H1 (cell line): ENCODE data around the gene EPN3. TPM values are rescaled to one million over a fixed set of nuclear protein-coding genes. Genes with fewer than 3 reads are reported as not detected.

Source experiments
- CTCF ChIA-PET: fragments of 300-600 bp; sonication (Branson Sonifier 250); formaldehyde crosslinking; loops from one replicate; lab custom pipeline; 2021; ENCODE audit not compliant: partially characterized antibody; lab: Charles Lee
- POLR2A ChIA-PET: fragments of 300-600 bp; sonication (Branson Sonifier 250); formaldehyde crosslinking; loops from one replicate; lab custom pipeline; 2021; ENCODE audit warnings: inconsistent platforms; ENCODE audit not compliant: partially characterized antibody; lab: Charles Lee
- DNase-seq, 2 experiments: peaks; one replicate each; pipeline versions ENCODE4 v3.0.0 to v3.0.0-alpha.2; 2010 to 2022; ENCODE audit warnings: low spot score in 2 of 2, low read depth in 1 of 2, mixed read lengths in 1 of 2
- FAIRE-seq: peaks from 2 replicates; lab custom pipeline; 2011; peaks lifted over from hg19 to GRCh38; lab: Jason Lieb, UNC
- H2AFZ ChIP-seq: 2 replicates; pipeline ENCODE4 v1.8.1; 2012; ENCODE audit warnings: low read length, inconsistent platforms
- H2AK5ac ChIP-seq: 2 replicates; pipeline ENCODE4 v1.6.1; 2013; ENCODE audit warnings: low read depth, low read length
- H2BK120ac ChIP-seq: replicated peaks from 2 replicates; pipeline ENCODE3; 2013; ENCODE audit warnings: low read depth, low read length, inconsistent platforms
- H2BK12ac ChIP-seq: 2 replicates; pipeline ENCODE4 v1.6.1; 2013; ENCODE audit warnings: low read depth, low read length
- H2BK15ac ChIP-seq: 2 replicates; pipeline ENCODE4 v1.6.1; 2013; ENCODE audit warnings: low read length
- H2BK20ac ChIP-seq: 2 replicates; pipeline ENCODE4 v1.6.1; 2013; ENCODE audit warnings: low read length
- H2BK5ac ChIP-seq: 2 replicates; pipeline ENCODE4 v1.6.1; 2013; ENCODE audit warnings: low read depth, low read length
- H3K14ac ChIP-seq: 2 replicates; pipeline ENCODE4 v1.6.1; 2013; ENCODE audit warnings: inconsistent platforms; ENCODE audit not compliant: insufficient read length
- H3K18ac ChIP-seq: 2 replicates; pipeline ENCODE4 v1.6.1; 2013; ENCODE audit warnings: low read length; ENCODE audit errors: extremely low read depth
- H3K23ac ChIP-seq: 2 replicates; pipeline ENCODE4 v1.6.1; 2013; ENCODE audit warnings: inconsistent platforms; ENCODE audit not compliant: insufficient read length
- H3K23me2 ChIP-seq: 2 replicates; pipeline ENCODE4 v1.6.1; 2013; ENCODE audit warnings: low read depth, low read length
- H3K27ac ChIP-seq: 2 replicates; pipeline ENCODE4 v1.6.1; 2011; ENCODE audit warnings: low read depth, low read length, inconsistent platforms
- H3K27me3 ChIP-seq, 4 experiments: replicated peaks in 1 of 4; 1 replicate in 1 of 4; 2 replicates in 3 of 4; pipeline versions ENCODE4 v1.6.1 to v1.8.1; 2011 to 2013; ENCODE audit warnings: low read length in 3 of 4, mild to moderate bottlenecking in 3 of 4, inconsistent platforms in 2 of 4, mixed read lengths in 2 of 4, moderate library complexity in 1 of 4; ENCODE audit not compliant: control insufficient read depth in 3 of 4, insufficient read depth in 3 of 4; ENCODE audit errors: extremely low read depth in 1 of 4
- H3K36me3 ChIP-seq, 4 experiments: 2 replicates each; pipeline versions ENCODE4 v1.6.1 to v1.8.1; 2011 to 2013; ENCODE audit warnings: mild to moderate bottlenecking in 4 of 4, low read length in 3 of 4, moderate library complexity in 2 of 4, control low read depth in 1 of 4, inconsistent platforms in 1 of 4; ENCODE audit not compliant: insufficient read depth in 4 of 4, control insufficient read depth in 2 of 4
- H3K4ac ChIP-seq: replicated peaks from 2 replicates; pipeline ENCODE3; 2013; ENCODE audit warnings: low read length, low read depth, mixed read lengths, inconsistent platforms; ENCODE audit not compliant: insufficient read length
- H3K4me1 ChIP-seq, 4 experiments: replicated peaks in 1 of 4; 1 replicate in 1 of 4; 2 replicates in 3 of 4; pipeline versions ENCODE4 v1.6.1 to v1.8.1; 2011 to 2013; ENCODE audit warnings: low read length in 3 of 4, inconsistent platforms in 2 of 4, mixed read lengths in 1 of 4; ENCODE audit not compliant: insufficient read depth in 4 of 4, control insufficient read depth in 3 of 4
- H3K4me2 ChIP-seq, 2 experiments: 2 replicates each; pipeline versions ENCODE4 v1.6.1 to v1.8.1; 2011 to 2013; ENCODE audit warnings: low read depth in 2 of 2, low read length in 2 of 2, control low read depth in 1 of 2, inconsistent platforms in 1 of 2, mild to moderate bottlenecking in 1 of 2; ENCODE audit not compliant: insufficient read depth in 1 of 2
- H3K4me3 ChIP-seq, 4 experiments: fragments of 200-600, 300-600 bp in 1 of 4; sonication (generic), shearing (Covaris generic), sonication (Bioruptor Twin) in 1 of 4; 2 replicates each; pipeline versions ENCODE4 v1.5.1 to v1.8.1; 2011 to 2016; ENCODE audit warnings: low read length in 4 of 4, low read depth in 3 of 4, control low read depth in 2 of 4, inconsistent platforms in 2 of 4, mild to moderate bottlenecking in 2 of 4, mixed read lengths in 1 of 4, moderate library complexity in 1 of 4; ENCODE audit not compliant: insufficient read depth in 2 of 4; ENCODE audit errors: extremely low read depth in 1 of 4
- H3K56ac ChIP-seq: replicated peaks from 2 replicates; pipeline ENCODE3; 2013; ENCODE audit warnings: low read depth, mild to moderate bottlenecking, mixed read lengths, low read length, inconsistent platforms; ENCODE audit not compliant: insufficient read length
- H3K79me1 ChIP-seq: 2 replicates; pipeline ENCODE4 v1.6.1; 2013; ENCODE audit warnings: low read depth, low read length, control low read depth
- H3K79me2 ChIP-seq, 2 experiments: 2 replicates each; pipeline versions ENCODE4 v1.6.1 to v1.8.1; 2012 to 2013; ENCODE audit warnings: low read length in 2 of 2, mild to moderate bottlenecking in 2 of 2, inconsistent platforms in 1 of 2; ENCODE audit not compliant: insufficient read depth in 2 of 2, control insufficient read depth in 1 of 2
- H3K9ac ChIP-seq, 4 experiments: replicated peaks in 1 of 4; 1 replicate in 1 of 4; 2 replicates in 3 of 4; pipeline versions ENCODE4 v1.6.1 to v1.8.1; 2011 to 2013; ENCODE audit warnings: low read depth in 3 of 4, low read length in 3 of 4, control low read depth in 2 of 4, mild to moderate bottlenecking in 2 of 4, moderate library complexity in 2 of 4, inconsistent platforms in 1 of 4; ENCODE audit errors: extremely low read depth in 1 of 4
- H3K9me3 ChIP-seq, 2 experiments: 2 replicates each; pipeline versions ENCODE4 v1.6.1 to v1.8.1; 2012 to 2013; ENCODE audit warnings: mild to moderate bottlenecking in 2 of 2, moderate library complexity in 2 of 2, control low read depth in 1 of 2, inconsistent platforms in 1 of 2, low read depth in 1 of 2, low read length in 1 of 2, mixed read lengths in 1 of 2; ENCODE audit not compliant: insufficient read depth in 2 of 2
- H4K20me1 ChIP-seq, 2 experiments: replicated peaks in 1 of 2; 2 replicates each; pipeline versions ENCODE3 to v1.8.1; 2011 to 2013; ENCODE audit warnings: inconsistent platforms in 2 of 2, low read length in 2 of 2, mild to moderate bottlenecking in 1 of 2; ENCODE audit not compliant: insufficient read depth in 2 of 2, control insufficient read depth in 1 of 2
- H4K5ac ChIP-seq: 2 replicates; pipeline ENCODE4 v1.6.1; 2013; ENCODE audit warnings: low read length, low read depth, mixed read lengths, inconsistent platforms; ENCODE audit not compliant: insufficient read length
- H4K8ac ChIP-seq: 2 replicates; pipeline ENCODE4 v1.8.0; 2013; ENCODE audit warnings: mild to moderate bottlenecking, moderate library complexity, low read length, inconsistent platforms; ENCODE audit not compliant: insufficient read depth; ENCODE audit errors: extremely low read depth
- H4K91ac ChIP-seq: replicated peaks from 2 replicates; pipeline ENCODE3; 2013; ENCODE audit warnings: low read length, mixed read lengths, inconsistent platforms; ENCODE audit not compliant: insufficient read length
- BACH1 ChIP-seq: IDR thresholded peaks from 2 replicates; pipeline ENCODE4 v1.6.1; 2012; ENCODE audit warnings: low read length, improper control_type of control experiment
- CBX5 ChIP-seq: fragments of 300-800, 300-1000 bp; sonication (generic); IDR thresholded peaks from 2 replicates; pipeline ENCODE4 v1.7.1; 2016; ENCODE audit warnings: antibody characterized with exemption, low read length, low read depth
- EP300 ChIP-seq, 2 experiments: IDR thresholded peaks; 1 replicate in 1 of 2; 2 replicates in 1 of 2; pipeline ENCODE4 v1.6.1; 2011 to 2012; ENCODE audit warnings: low read depth in 2 of 2, low read length in 2 of 2, mild to moderate bottlenecking in 2 of 2, borderline replicate concordance in 1 of 2, inconsistent platforms in 1 of 2, moderate library complexity in 1 of 2
- GABPA ChIP-seq: IDR thresholded peaks from 2 replicates; pipeline ENCODE4 v1.6.1; 2011; ENCODE audit warnings: mild to moderate bottlenecking, low read length, moderate library complexity, borderline replicate concordance; ENCODE audit not compliant: insufficient read depth
- KDM4A ChIP-seq: IDR thresholded peaks from one replicate; pipeline ENCODE4 v1.7.1; 2012; ENCODE audit warnings: low read depth, mild to moderate bottlenecking, moderate library complexity, low read length, inconsistent platforms; ENCODE audit not compliant: severe bottlenecking
- PHF8 ChIP-seq: fragments of 200-600 bp; sonication (generic); conservative IDR thresholded peaks from 2 replicates; pipeline ENCODE4 v1.7.1; 2012; ENCODE audit warnings: low read depth, mild to moderate bottlenecking, inconsistent platforms, low read length, moderate library complexity
- POU5F1 ChIP-seq: IDR thresholded peaks from 2 replicates; pipeline ENCODE4 v1.6.1; 2011; ENCODE audit warnings: low read depth, mild to moderate bottlenecking, low read length, moderate library complexity
- SAP30 ChIP-seq: fragments of 300-600 bp; sonication (generic); IDR thresholded peaks from 2 replicates; pipeline ENCODE4 v1.7.1; 2012; ENCODE audit warnings: low read length, moderate library complexity, mild to moderate bottlenecking, inconsistent platforms; ENCODE audit not compliant: insufficient read depth, insufficient replicate concordance
- SIN3A ChIP-seq, 2 experiments: IDR thresholded peaks in 1 of 2; conservative IDR thresholded peaks in 1 of 2; 2 replicates each; pipeline ENCODE4 v1.6.1; 2011 to 2012; ENCODE audit warnings: low read length in 2 of 2, improper control_type of control experiment in 1 of 2, low read depth in 1 of 2, mild to moderate bottlenecking in 1 of 2
- SP1 ChIP-seq: IDR thresholded peaks from 2 replicates; pipeline ENCODE4 v1.6.1; 2011; ENCODE audit warnings: low read depth, low read length
- SP2 ChIP-seq: IDR thresholded peaks from 2 replicates; pipeline ENCODE4 v1.6.1; 2012; ENCODE audit warnings: mild to moderate bottlenecking, low read length, inconsistent platforms
- WGBS, 2 experiments: shearing (Covaris generic) in 1 of 2; methylation state at CpG; one replicate each; pipeline versions ENCODE4 v1.1.6 to v1.1.7; 2013 to 2015; ENCODE audit warnings: low lambda C conversion rate in 2 of 2, mixed read lengths in 2 of 2, inconsistent platforms in 1 of 2, low coverage in 1 of 2, missing lambda C conversion rate in 1 of 2; ENCODE audit not compliant: insufficient replicate concordance in 2 of 2, insufficient coverage in 1 of 2, insufficient read length in 1 of 2; ENCODE audit errors: extremely low coverage in 1 of 2, missing lambda C conversion rate in 1 of 2; 5-methylcytosine and 5-hydroxymethylcytosine counted together
- polyA plus RNA-seq, 7 experiments: library from polyadenylated mRNA; depleted of rRNA in 3 of 7; stranded (reverse) in 5 of 7; unstranded in 2 of 7; fragments of >200 nt in 5 of 7; fragments of 200-250 nt in 2 of 7; gene quantifications; 1 replicate in 5 of 7; 2 replicates in 1 of 7; 4 replicates in 1 of 7; pipeline versions ENCODE4 v1.2.1 to v1.2.3, GENCODE V29; 2011 to 2013; ENCODE audit warnings: missing spikeins in 2 of 7, mixed read lengths in 2 of 7
- total RNA-seq: library from RNA; stranded (reverse); fragmentation: NEBNext Ultra II Directional; extraction: Animal tissue kit (Norgen Biotek cat#: 25700); gene quantifications from 2 replicates; pipeline ENCODE4 v1.2.1, GENCODE V29; 2021

EPN3 gene
- total and polyA plus RNA-seq, 2 of the 8 experiments (the other 6 are each of a cell fraction or from before 2014, with no cell fraction given): 6.7 to 7.9 TPM

DNA sequence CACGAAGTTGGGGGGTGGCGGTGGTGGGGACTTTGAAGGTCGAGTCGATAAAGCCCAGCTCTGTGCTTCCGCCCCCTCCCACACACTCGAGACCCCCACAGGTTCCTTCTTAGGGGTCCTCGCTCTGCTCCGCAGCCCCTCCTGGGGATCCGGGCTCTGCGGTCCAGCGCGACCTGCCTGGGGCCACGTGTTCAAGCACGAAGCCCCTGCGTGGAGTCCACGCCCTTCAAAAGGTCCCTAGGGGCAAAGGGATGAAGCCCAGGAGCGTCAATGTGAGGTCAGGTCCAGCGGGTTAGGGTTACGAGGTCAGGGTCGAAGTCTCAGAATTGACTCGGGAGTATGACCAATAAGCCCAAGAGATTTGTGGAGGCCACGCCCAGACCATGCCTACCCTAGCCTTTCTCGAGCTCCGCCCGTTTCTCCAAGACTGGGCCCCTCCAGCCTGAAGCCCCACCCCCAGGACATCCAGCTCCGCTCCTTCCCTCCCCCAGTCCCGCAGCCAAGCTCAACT, 27.2 kb downstream of the EPN3 start:
- peak overlapping the region; percentile 2 for H3K4ac ChIP-seq
- peak; percentile 63 for FAIRE-seq
- no peak overlapping the region for H4K5ac ChIP-seq
- H3K23me2 ChIP-seq: peaks cover 17% of the 10 kb centered on the region; the same call in 1 of the 2 replicates
- peaks cover 4 to 7% of the 10 kb centered on the region in 2 experiments for H4K20me1 ChIP-seq
- H3K56ac ChIP-seq: no peak overlapping the region
- no peaks in the 10 kb centered on the region for H3K36me3 ChIP-seq
- POLR2A ChIA-PET: interaction anchor here (0.6 to 1.9 kb wide), 6 partner anchors 9 to 113 kb away, joined by 3 to 7 read pairs (median 5); partner anchors contain the start of gene SPATA20
- peak overlapping the region; percentile 89 for H4K8ac ChIP-seq
- peaks cover 0 to 28% (median 17%) of the 10 kb centered on the region in 4 experiments; a peak in 6 of 7 replicates for H3K4me1 ChIP-seq
- peaks cover 25 to 65% (median 57%) of the 10 kb centered on the region in 4 experiments for H3K27me3 ChIP-seq
- H3K9me3 ChIP-seq: no peaks in the 10 kb centered on the region
- no peak overlapping the region; a peak in 1 of 7 replicates for H3K9ac ChIP-seq
- H2BK120ac ChIP-seq: no peak overlapping the region
- 0 out of 2 replicates have a peak overlapping the region, but pooled peaks have one; percentile 34 for H2AFZ ChIP-seq
- peak overlapping the region; percentile 35 to 63 (median 51) for H3K4me3 ChIP-seq
- no peak overlapping the region; the same call in 1 of the 2 replicates for H2BK5ac ChIP-seq
- 2% methylated on average over 23 of the region's 27 CpGs; no CpG with 5 or more reads in 1 of the 2 experiments for WGBS, 2 experiments
- H2BK15ac ChIP-seq: no peak overlapping the region; the same call in 1 of the 2 replicates
- H3K27ac ChIP-seq: no peak overlapping the region
- H2AK5ac ChIP-seq: no peak overlapping the region
- H3K4me2 ChIP-seq: peak overlapping the region; percentile 75 to 91
- no peaks in the 10 kb centered on the region for H3K79me1 ChIP-seq
- peak overlapping the region; percentile 44; the same call in 1 of the 2 replicates for H2BK12ac ChIP-seq
- H3K79me2 ChIP-seq: no peaks in the 10 kb centered on the region
- H3K14ac ChIP-seq: no peak overlapping the region
- CTCF ChIA-PET: interaction anchor here (0.7 to 7.2 kb wide), 14 partner anchors 8 to 137 kb away, joined by 3 to 89 read pairs (median 4); no protein-coding TSS in a partner anchor
- H4K91ac ChIP-seq: no peak overlapping the region
- peak overlapping the region; percentile 83 for H3K18ac ChIP-seq
- peak; percentile 78 to 88 for DNase-seq
- H3K23ac ChIP-seq: no peak overlapping the region
- no peak overlapping the region for H2BK20ac ChIP-seq
- TF ChIP-seq SAP30 (no peak), SIN3A (conservative IDR thresholded peaks at IDR 0.05 in 1 of 2, IDR thresholded peaks at IDR 0.05 in 1 of 2; ENCODE audit: low read depth in 1 of 2, low read length in 2 of 2) (0 out of 4 replicates have a peak, but pooled peaks of 1 of the 2 experiments have one; percentile 29), PHF8 (no peak), KDM4A (no peak), BACH1 (0 out of 2 replicates have a peak, but pooled peaks have one; percentile 35), SP1 (no peak), EP300 (IDR thresholded peaks at IDR 0.05; ENCODE audit: borderline replicate concordance in 1 of 2, low read depth in 2 of 2, low read length in 2 of 2) (no peak), GABPA (no peak), SP2 (no peak), CBX5 (no peak), POU5F1 (no peak)
